GM10248 (cell line): ENCODE measurements around the gene FXYD1.
"Not testable (repeated sequence)": the region's sequence is repeated elsewhere in the genome, so short reads cannot be mapped to it uniquely, and the experiment has no call there.

Source experiments
- CTCF ChIA-PET: fragments of 300-600 bp; sonication (Branson Sonifier 250); formaldehyde crosslinking; extraction: SDS; loops from one replicate; lab custom pipeline; 2021; ENCODE audit warnings: antibody characterized with exemption; lab: Yijun Ruan, JAX
- POLR2A ChIA-PET: fragments of 350-650 bp; sonication (Branson Sonifier 250); formaldehyde crosslinking; extraction: SDS; loops from one replicate; lab custom pipeline; 2020; ENCODE audit warnings: antibody characterized with exemption; lab: Yijun Ruan, JAX
- DNase-seq: peaks from one replicate; pipeline ENCODE4 v3.0.0; 2012; ENCODE audit errors: extremely low spot score
- CTCF ChIP-seq: IDR thresholded peaks from 2 replicates; pipeline ENCODE4 v1.5.1; 2012; ENCODE audit warnings: mild to moderate bottlenecking, low read depth; ENCODE audit errors: extremely low read depth, missing control alignments, control extremely low read depth

The FXYD1 gene

GRCh38 chr19:35100588-35101533 lies 37.8 kb upstream of the FXYD1 start:
- CTCF ChIA-PET: interaction anchor here (1.2 to 3.1 kb wide), 5 partner anchors 10 to 57 kb away, joined by 3 to 15 read pairs (median 4); partner anchors contain the start of gene FXYD3
- no peak for DNase-seq
- POLR2A ChIA-PET: no interaction called here
- TF ChIP-seq CTCF: no peak

- POLR2A ChIA-PET, DNase-seq: not testable (repeated sequence)
- CTCF ChIA-PET: interaction anchor here (3.1 kb wide), 1 partner anchor 13 kb away, joined by 15 read pairs; the partner anchor contains the start of gene FXYD3
Measured at GRCh38 chr19:35101949-35102348, 36.7 kb upstream of the FXYD1 start.

- POLR2A ChIA-PET, CTCF ChIA-PET, DNase-seq: not testable (repeated sequence)
Measured at GRCh38 chr19:35103614-35104013, 35.0 kb upstream of the FXYD1 start.

GRCh38 chr19:35104361-35104760 lies 34.3 kb upstream of the FXYD1 start:
- DNase-seq: no peak
- POLR2A ChIA-PET: no interaction called here
- CTCF ChIA-PET: no interaction called here
- TF ChIP-seq CTCF: no peak

- ChIA-PET POLR2A (no interaction called here), CTCF (no interaction called here)
- DNase-seq: no peak
- TF ChIP-seq CTCF: no peak
Measured at GRCh38 chr19:35105047-35105410, 33.6 kb upstream of the FXYD1 start.

- TF ChIP-seq CTCF: no peak
- POLR2A ChIA-PET: no interaction called here
- DNase-seq: no peak
- CTCF ChIA-PET: no interaction called here
Measured at GRCh38 chr19:35105411-35106290, 33.0 kb upstream of the FXYD1 start.

GRCh38 chr19:35106291-35106583 lies 32.4 kb upstream of the FXYD1 start:
- TF ChIP-seq CTCF: no peak
- CTCF ChIA-PET: no interaction called here
- DNase-seq: no peak
- POLR2A ChIA-PET: no interaction called here
